GM18867 (cell line): Measurements from ENCODE around the gene RIMBP3B.
"Not testable (repeated sequence)": the region's sequence is repeated elsewhere in the genome, so short reads cannot be mapped to it uniquely, and the experiment has no call there.

Experiments
- ATAC-seq: cut with Tn5 transposase; IDR thresholded peaks from one replicate; pipeline ENCODE4 v1.9.1; 2021; ENCODE audit warnings: mild to moderate bottlenecking, moderate library complexity; ENCODE audit not compliant: unreplicated experiment

RIMBP3B gene, protein sequence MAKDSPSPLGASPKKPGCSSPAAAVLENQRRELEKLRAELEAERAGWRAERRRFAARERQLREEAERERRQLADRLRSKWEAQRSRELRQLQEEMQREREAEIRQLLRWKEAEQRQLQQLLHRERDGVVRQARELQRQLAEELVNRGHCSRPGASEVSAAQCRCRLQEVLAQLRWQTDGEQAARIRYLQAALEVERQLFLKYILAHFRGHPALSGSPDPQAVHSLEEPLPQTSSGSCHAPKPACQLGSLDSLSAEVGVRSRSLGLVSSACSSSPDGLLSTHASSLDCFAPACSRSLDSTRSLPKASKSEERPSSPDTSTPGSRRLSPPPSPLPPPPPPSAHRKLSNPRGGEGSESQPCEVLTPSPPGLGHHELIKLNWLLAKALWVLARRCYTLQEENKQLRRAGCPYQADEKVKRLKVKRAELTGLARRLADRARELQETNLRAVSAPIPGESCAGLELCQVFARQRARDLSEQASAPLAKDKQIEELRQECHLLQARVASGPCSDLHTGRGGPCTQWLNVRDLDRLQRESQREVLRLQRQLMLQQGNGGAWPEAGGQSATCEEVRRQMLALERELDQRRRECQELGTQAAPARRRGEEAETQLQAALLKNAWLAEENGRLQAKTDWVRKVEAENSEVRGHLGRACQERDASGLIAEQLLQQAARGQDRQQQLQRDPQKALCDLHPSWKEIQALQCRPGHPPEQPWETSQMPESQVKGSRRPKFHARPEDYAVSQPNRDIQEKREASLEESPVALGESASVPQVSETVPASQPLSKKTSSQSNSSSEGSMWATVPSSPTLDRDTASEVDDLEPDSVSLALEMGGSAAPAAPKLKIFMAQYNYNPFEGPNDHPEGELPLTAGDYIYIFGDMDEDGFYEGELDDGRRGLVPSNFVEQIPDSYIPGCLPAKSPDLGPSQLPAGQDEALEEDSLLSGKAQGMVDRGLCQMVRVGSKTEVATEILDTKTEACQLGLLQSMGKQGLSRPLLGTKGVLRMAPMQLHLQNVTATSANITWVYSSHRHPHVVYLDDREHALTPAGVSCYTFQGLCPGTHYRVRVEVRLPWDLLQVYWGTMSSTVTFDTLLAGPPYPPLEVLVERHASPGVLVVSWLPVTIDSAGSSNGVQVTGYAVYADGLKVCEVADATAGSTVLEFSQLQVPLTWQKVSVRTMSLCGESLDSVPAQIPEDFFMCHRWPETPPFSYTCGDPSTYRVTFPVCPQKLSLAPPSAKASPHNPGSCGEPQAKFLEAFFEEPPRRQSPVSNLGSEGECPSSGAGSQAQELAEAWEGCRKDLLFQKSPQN (N-terminal part only)

DNA sequence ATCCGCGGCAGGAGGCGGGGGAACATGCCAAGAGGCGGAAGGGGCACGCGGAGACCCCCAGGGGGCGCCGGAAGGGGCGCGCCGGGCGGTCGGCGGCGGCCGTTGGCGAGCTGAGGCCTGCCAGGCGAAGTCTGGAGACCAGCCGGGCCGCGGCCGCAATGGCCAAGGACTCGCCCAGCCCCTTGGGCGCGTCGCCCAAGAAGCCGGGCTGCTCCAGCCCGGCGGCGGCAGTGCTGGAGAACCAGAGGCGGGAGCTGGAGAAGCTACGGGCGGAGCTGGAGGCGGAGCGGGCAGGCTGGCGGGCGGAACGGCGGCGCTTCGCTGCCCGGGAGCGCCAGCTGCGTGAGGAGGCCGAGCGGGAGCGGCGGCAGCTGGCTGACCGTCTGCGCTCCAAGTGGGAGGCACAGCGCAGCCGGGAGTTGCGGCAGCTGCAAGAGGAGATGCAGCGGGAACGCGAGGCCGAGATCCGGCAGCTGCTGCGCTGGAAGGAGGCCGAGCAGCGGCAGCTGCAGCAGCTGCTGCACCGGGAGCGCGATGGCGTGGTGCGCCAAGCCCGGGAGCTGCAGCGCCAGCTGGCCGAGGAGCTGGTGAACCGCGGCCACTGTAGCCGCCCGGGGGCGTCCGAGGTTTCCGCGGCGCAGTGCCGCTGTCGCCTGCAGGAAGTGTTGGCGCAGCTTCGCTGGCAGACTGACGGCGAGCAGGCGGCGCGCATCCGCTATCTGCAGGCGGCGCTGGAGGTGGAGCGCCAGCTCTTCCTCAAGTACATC lies at the start of gene RIMBP3B:
Gene RIMBP3B (plus strand): TSS at position 51 of the 767 bp plus-strand sequence. CDS start 108 bp downstream, at position 159.
- peak; percentile 65 for ATAC-seq

DNA sequence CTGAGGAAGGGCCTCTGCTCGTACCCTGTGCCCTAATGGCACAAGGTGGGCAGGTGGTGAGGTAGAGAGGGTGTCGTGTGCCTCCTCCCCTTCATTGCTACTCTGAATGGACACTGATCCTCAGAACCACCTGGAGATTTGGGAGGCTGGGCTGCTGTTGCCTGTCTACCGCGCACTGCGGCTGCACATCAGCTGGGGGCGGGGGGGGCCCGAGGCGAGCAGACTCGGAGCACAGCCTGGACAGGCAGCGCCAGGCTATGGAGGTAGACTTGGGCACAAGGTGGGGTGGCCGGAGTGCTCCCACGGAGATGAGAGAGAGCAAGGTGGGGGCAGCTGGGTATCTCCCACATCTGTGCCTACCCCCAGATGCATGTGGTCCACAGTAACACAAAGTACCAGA lies 26.0 kb upstream of the RIMBP3B start:
- ATAC-seq, result not testable (repeated sequence)

GRCh38 chr22:21360525-21360924 lies 23.0 kb upstream of the RIMBP3B start:
- not testable (repeated sequence) for ATAC-seq

- not testable (repeated sequence) for ATAC-seq
Observed at GRCh38 chr22:21362473-21362872, 21.1 kb upstream of the RIMBP3B start.

DNA sequence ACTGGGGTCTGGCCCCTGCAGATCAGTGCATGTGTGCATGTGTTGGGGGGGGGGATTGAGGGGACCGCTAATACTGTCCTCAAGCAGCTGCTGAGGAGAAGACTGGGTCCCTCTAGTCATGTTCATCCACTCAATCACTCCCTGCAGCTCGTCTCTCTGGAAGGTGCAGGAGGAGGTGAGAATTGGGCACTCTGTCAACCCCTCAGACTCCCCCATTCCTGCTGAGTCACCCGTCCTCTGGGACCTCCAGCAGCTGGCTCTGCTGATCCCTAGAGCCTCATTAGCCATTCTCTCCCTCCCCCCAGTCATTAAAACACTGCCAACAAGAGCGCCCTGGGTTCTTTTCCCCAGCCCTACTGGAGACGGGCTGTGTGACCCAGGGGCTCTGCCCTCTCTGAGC lies 20.5 kb upstream of the RIMBP3B start:
- ATAC-seq, result not testable (repeated sequence)

DNA sequence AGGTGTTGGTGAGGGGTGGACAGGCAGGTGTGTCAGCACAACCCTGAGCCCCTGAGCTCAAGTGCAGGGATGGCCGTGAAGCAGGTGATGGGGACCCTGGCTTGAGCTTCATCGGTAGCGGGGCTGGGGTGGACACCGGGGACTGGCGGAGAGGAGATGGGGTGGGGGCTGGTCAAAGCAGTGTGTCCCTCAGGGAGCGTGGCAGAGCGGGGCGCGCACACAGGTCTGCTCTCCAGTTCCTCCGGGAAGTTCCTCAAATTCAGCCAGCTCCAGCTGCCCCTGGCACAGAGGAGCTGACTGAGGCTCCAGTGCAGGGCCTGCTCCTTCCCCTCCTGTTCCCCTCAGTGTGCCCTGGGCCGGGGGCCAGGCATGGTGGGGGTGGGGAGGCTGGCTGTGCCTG lies 19.7 kb upstream of the RIMBP3B start:
- not testable (repeated sequence) for ATAC-seq

- not testable (repeated sequence) for ATAC-seq
Observed at GRCh38 chr22:21364362-21364761, 19.2 kb upstream of the RIMBP3B start.

DNA sequence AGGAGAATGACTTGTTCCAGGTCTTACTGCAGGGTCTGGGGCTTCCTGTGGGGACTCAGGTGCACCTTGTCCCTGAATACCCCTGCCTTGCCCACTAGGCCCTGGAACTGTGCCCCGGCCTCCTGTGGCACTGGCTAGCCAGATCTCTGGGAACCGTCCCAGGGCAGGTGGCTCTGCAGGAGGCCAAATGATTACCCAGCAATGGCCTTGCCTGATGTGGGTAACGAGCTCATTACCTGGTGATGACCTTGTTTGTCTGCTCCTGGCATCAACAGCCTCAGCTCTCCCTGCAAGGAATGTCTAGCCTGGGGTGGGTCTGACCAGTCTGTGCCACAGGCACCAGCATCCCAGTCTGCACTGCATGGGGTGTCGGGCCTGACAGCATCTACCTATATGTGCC lies 18.2 kb upstream of the RIMBP3B start:
- not testable (repeated sequence) for ATAC-seq

GRCh38 chr22:21368603-21369310 lies 14.8 kb upstream of the RIMBP3B start:
- ATAC-seq, result not testable (repeated sequence)

DNA sequence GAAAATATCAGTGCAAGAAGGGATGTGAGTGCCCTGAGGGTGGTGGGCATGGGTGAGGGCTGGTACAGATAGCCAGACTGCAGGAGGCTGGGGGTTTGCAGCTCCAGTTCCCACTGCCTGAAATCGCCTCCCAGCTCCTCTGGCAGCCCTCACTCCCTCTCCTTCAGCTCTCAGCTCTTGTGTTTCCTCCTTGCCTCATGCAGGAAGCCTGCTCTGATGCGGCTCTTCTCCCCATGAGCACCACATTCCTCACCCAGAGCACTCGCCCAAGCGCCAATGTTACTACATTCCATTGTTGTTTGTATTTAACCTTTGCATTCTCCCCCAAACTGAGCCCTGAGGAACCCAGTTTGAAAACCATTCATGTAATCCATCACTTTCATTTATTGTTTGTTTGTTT lies 7.7 kb upstream of the RIMBP3B start:
- not testable (repeated sequence) for ATAC-seq

- peak; percentile 46 for ATAC-seq
Observed at GRCh38 chr22:21384468-21385357, 1.2 kb downstream of the RIMBP3B start.

- not testable (repeated sequence) for ATAC-seq
Observed at GRCh38 chr22:21389480-21389879, 5.9 kb downstream of the RIMBP3B start.

DNA sequence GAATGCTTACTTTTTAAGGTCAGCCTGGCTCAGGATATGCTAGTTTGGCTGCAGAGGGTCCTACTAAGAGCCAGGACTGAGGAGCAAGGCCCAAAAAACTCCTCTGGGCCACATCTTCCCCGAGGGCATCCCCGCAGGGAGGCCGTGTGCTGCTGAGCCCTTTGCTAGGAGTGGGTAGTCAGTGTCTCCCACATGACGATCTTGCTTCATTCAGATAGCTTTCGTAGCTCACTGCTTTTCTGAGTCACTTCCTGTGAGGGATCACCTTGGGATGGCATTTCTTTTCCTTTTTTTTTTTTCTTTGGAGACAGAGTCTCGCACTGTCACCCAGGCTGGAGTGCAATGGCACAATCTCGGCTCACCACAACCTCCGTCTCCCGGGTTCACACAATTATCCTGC lies 6.5 kb downstream of the RIMBP3B start:
- not testable (repeated sequence) for ATAC-seq

- not testable (repeated sequence) for ATAC-seq
Observed at GRCh38 chr22:21394613-21395012, 11.1 kb downstream of the RIMBP3B start.

DNA sequence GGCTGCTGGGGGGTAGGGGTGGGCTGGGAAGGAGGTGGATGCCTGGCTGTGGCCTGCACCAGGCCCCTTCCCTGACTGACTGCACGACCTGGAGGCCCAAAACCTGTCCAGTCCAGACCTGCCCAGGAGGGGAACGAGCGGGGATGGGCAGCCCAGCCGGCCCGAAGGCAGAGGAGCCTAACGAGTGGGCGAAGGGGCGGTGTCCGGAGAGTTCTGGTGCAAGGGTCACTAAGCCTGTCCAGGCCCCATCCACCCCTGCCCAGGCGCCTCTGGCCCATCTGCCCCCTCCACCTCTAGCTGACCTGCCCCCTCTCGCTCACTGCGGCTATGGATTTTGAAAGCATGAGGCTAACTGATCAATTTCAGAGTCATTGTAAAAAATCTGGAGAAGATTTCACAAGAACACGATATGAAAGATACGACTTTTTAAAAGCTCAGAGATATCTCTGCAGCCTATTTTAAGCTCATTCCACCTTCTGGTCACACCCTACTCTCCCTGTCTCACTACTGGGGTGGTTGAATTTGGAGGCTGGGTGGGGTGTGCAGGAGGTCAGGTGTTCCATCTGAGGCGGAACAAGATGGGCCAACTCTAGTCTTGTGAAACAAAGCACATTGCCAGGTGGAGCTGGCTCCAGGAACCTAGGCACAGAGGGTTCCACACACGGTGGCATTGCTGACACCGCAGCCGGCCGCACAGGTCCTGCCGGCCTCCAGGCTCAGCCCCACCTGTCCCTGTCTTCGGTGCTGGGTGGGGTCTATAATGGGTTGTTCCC lies 17.8 kb downstream of the RIMBP3B start:
- ATAC-seq, result not testable (repeated sequence)

GRCh38 chr22:21402763-21403314 lies 19.3 kb downstream of the RIMBP3B start:
- ATAC-seq, result not testable (repeated sequence)

DNA sequence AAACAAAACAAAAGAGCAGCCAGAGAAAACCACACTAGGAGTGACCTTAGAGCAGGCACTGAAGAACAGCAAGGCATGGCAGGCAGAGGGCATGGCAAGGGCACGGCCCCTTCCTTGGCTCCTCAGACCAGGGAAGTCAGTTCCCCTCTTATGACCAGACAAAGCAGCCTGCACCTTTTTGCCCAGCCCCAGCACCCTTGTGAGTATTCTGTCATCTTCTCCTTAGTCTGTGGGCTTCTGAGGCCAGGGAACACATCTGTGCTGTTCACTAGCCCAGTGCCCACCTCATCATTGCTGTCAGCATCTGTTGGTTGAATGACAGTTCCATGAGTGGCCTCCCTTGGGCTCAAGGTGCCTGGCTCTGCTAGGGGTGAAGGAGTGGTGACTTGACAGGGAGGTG lies 23.6 kb downstream of the RIMBP3B start:
- ATAC-seq, result not testable (repeated sequence)
